GM18909 (cell line): ENCODE results near the gene ZNF860.

Source experiments
- ATAC-seq: cut with Tn5 transposase; IDR thresholded peaks from one replicate; pipeline ENCODE4 v1.9.1; 2021; ENCODE audit warnings: mild to moderate bottlenecking; ENCODE audit not compliant: unreplicated experiment, poor library complexity

Gene ZNF860

DNA sequence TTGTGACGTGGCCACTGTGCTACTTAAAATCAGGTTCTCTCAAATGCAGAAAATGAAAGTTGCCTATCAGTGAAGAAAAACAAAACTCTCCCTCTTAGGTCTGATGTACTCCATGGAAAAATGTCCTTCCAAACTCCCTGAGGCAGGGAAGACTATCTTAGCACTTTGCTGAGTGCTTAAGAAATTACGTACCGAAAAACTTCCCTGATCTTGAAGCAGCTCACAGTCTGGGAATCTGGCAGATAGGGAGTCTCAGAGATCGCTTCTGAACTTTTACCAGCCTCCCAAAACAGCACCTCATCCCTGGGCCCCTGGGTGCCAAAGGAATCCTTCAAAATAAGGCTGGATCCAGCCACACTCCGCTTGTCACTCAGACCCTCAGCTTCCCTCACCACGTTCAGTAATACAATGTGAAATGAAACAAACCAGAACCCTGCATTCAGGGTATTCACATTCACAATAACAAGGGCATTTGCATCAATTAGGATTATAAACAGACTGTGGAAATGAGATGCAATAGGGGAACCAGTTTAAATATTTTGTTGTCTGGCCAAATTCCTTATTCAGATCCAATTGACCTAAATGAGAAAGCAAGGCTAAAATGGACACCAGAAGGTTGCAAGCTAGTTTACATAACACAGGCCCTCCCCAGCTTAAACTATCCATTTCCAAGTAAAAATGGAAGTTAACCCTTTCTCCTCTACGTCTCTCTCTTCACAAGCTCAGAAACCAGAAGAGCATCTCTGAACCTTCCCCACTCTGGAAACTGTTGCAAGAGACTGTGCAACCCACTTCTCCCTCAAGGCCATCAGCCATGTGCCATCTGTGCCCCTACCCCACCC is 21.4 kb upstream of the ZNF860 start:
- ATAC-seq = peak; percentile 27

DNA sequence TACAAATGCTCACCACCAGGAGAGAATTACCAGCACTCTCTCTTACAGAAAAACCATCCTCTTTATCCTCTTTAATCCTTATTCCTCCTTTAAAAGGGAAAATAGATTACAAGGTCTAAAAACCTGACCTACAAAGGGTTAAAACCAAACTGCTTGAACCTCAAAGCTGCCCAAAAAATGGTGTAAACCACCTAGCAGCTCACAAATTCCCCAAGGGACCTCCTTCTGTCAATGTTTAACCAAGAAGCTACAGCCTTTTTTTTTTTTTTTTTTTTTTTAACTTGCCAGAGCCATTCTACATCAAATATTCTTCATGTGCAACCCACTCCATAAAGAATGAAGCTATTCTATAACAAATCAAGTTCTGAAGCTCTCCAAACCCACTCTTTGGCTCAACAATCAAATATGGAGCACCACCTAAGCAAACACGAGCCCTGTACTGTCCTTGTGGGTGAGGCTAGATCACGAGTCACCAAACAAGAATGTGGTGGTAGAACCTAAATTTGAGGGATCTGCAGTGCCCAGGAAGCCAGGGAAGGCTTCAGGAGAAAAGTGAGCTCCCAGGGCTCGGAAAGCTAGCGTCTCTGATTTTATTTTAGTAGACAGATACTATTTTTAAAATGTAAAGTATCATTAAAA is 20.6 kb upstream of the ZNF860 start:
- peak; percentile 78 for ATAC-seq

DNA sequence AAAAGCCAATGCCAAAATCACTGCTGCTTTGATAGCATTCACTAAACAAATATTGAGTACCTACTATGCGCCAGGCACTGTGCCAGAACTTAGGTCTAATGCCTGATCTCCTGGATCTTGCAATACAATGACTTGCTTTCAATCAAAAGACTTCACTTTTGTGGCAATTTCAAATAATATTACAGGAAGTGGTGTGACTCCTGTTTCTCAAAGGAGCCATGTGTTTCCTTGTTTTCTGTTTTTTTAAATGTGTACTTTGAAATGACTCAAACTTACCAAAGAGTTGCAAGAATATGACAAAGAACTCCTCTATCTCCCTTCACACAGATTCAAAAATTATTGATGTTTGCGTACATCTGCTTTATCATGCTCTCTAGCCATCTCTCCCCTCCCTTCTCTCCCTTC is 18.7 kb upstream of the ZNF860 start:
- ATAC-seq = no peak

DNA sequence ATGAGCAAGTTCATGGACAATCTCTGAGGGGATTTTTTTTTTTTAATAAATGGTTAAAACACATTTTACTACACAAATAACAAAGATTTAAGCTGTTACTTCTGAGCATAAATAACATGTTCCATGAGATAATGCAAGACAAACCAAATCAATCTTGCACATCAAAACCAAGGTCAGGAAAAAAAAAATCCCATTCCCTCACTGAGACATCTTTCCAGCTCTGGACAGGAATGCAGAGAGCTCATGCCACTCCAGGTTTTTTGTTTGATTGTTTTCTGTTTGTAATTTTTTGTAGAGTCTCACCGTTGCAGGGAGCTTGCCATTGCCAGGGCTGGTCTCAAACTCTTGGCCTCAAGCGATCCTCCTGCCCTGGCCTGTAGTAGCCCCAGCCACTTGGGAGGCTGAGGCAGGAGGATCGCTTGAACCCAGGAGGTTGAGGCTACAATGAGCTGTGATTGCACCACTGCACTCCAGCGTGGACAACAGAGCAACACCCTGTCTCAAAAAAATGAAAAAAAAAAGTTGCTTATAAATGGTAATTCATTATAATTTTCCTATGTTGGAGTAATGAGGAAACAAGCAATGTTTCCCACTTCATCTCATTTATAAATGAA is 14.5 kb upstream of the ZNF860 start:
- ATAC-seq = no peak

DNA sequence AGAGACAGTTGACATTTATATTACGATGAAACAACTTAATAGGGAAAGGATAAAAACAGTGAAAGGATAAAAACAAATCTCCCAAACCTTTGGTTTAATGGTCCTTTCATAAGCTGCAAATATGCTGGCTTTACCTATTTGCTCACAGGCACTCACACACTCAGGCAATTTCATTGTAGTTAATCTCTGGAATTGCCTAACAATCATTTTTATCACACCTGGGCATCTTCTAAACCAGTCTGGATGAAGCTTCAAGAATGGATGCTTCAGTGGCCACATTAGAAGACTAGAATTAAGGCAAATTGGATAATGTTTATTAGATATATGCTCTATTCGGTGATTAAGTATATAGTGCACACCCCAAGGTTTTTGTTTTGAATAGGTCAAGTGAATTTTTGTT is 14.0 kb upstream of the ZNF860 start:
- ATAC-seq = no peak

DNA sequence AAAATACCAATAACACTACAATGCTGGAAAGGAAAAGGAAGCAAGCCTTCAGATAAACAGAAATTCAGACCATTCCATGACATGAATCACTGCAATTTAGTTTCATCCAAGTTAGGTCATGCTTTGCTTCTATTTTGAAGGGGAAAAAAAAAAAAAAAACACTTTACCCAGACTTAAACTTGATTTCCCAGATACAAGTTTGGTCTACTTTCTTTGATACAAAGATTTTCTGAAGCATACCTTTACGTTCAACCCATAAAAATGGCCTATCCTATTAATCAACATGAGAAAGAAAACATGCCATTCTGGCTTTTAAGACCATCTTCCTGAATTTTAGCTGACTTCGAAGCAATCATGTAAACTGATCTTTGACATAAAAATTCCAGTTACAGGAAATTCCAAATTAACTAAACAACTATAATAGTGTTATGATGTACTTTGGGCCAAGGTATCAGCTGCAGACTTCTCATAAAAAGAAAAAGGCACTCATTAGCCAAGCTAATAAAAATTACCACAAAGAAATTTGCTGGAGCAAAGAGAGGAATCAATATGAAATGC is 13.1 kb upstream of the ZNF860 start:
- ATAC-seq = no peak

DNA sequence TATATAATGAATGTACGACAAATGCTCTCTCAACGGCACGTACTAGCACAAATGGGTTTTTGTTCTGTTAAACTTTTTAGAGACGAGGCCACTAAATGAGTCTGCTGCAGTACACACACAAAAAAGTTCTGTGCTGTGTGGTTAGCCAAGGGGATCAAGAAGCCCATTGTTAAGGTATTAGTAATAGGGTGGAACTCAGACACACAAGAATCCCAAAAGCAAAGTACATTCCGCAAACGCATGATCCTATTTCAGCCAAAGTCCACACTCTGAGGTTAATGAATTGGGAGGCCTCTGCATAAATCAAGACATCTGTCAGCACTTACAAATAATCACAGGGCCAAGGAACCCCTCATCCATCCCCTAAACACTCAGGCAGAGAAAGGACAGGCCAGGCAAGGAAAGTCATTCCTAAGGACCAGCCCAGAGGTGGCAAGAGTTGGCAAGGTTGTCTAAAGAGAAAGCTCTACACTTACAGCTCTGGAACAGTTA is 12.6 kb upstream of the ZNF860 start:
- no peak for ATAC-seq

DNA sequence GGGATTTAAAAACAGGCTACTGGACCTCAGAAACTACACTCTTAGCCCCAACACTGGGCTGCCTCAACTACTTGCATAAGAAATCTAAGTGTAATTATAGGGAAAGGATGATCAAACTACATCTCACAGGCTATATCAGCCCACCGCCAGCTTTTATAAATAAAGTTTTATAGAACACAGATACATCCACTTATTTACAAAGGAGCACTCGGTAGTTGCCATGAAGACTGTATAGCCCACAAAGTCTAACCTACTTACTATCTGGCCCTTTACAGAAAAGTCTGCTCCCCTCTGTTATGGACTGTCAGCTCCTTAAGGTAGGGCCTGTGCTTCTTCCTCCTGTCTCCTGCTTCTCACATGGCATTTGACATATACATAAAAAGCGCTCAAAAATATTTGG is 9.9 kb upstream of the ZNF860 start:
- ATAC-seq = no peak

DNA sequence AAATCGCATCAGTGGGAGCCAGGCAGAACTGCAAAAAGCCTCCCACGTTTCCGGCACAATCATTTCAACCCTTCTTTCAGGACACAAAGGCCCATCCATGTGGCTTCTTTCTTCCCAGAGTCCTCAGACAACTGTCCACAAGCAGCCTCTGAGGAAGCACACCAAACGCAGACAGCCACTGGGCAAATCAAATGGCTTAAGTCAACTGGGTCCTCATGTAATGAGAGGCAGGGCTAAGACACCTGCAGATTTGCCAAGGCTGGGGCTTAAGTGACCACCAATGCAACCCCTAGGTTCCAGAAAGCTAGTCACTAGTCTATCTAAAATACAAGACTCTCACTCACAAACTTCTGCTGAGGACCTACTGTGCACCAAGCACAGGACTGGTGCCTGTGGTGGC is 8.5 kb upstream of the ZNF860 start:
- ATAC-seq = no peak

DNA sequence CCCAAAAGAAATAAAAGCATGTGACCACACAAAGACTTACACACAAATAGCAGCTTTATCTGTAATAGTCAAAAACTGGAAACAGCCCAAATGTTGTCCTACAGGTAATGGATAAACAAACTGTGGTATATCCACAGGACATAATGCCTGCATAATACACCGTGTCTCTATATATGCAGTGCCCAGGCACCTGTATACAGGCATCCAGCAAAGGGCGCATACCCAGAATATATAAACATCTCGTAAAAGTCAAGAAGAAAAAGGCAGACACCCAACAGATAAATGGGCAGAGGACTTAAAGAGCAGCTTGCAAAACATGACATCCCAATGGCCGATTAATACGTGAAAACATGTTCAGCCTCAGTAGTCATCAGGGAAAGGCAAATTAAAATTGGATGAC is 7.7 kb upstream of the ZNF860 start:
- no peak for ATAC-seq

DNA sequence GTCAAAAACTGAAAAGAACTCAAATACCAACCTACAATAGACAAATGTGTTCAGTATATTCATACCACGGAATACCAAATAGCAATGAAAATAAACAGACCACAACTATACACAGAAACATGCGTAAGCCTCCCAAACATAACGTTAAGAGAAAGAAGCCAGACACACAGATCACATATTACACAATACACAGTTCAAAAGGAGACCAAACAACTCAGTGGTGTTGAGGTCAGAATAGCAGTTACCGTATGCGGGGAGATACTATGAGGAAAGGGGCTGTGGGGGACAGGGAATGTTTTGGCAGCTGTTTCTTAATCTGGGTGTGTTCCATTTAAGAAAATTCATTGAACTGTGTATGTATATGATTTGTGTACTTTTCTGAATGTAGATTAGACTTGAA is 7.1 kb upstream of the ZNF860 start:
- no peak for ATAC-seq

DNA sequence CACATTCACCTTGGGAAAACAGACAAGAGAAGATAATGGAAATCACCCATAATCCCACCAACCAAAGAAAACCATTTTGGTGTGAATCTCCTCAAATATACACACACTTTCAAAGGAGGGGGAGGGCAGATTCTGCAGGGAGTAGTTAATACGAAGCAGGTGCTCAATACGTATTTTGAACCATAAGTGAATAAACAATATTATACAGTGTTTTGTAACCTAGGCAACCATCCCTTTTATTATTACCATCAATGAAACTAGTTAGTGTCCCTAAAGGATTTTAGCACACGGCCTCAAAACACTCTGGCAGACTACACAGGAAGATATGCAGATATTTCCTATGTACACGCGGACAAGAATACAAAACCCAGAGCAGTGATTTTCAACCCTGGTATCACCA is 6.6 kb upstream of the ZNF860 start:
- ATAC-seq = no peak

DNA sequence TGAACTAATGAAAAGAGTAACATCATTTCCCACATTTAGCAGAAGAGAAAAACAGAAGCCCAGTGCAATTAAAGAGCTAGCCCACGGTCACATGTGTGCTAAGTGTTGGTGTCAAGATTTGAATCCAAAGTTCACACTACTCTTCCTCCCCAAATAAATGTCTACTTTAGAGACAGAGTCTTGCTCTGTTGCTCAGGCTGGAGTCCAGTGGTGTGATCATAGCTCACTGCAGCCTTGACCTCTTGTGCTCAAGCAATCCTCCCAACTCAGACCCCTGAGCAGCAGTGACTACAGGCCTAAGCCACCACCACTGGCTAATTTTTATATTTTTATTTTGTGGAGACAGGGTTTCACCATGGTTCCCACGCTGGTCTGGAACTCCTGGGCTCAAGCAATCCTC is 5.2 kb upstream of the ZNF860 start:
- no peak for ATAC-seq

DNA sequence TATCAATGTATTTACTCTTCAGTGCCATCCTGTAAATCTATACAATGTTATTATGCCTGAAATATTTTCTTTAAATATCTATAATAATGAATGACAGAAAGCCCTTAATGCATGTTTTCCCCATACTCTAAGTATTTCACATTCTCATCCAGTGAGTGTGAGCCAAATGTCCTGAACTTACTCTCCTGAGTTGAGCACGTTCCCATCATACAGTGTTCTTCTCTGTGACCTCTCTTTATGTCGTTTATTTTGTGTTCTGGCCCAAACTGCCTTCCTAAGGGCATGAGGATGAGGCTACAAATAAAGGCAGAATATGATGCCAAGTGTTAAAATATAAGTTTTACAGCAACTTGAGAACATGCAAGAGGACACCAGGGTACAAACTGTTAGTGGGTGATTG is 3.8 kb upstream of the ZNF860 start:
- no peak for ATAC-seq

DNA sequence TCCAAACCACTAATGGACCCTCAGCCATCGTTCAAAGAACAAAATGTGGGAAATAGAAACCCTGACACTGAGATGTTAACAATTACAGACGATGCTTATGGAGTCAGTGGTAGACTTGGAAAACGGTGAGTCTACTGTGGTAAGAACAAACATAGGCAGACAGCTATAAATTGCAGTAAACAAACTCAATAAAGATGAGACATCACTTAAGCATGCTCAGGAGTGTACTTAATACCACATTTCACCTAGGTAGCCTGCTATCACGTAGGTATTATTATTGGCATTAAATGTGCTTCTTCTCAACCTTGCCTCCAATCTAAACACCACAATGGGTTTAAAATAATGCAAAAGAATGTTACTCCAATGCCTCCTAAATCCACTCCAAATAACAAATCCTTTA is 3.0 kb upstream of the ZNF860 start:
- ATAC-seq = no peak

DNA sequence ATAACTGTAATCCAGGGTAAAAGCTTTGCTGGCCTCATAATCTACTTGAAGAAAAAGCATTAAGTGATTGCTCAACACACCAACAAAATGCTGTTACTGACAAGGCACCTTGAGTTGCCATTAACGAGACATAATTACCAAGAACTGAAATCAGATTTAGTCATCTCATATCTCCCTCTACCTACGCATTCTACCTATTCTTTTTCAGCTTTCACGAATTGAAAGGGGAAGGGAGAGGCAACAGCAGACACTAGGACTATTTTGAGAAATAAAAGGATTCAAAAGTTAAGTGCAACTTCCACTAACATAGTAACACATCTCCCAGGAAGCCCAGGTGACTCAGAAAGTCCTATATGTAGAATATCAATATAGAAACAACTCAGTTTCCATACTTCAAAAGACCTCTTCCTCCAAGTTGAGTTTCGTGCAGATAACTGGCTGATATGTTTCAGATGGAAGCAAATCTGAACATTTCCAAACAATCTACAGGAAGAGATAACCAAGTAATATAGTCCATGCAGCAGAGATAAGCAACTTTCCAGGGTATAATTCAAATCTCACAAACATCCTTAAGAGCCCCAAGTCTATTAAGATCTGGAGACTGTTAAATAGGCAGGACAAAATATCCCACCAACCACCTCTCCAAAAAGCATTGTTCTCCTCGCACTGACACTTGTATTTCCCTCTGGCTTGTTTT is 2.4 kb upstream of the ZNF860 start:
- ATAC-seq = no peak

DNA sequence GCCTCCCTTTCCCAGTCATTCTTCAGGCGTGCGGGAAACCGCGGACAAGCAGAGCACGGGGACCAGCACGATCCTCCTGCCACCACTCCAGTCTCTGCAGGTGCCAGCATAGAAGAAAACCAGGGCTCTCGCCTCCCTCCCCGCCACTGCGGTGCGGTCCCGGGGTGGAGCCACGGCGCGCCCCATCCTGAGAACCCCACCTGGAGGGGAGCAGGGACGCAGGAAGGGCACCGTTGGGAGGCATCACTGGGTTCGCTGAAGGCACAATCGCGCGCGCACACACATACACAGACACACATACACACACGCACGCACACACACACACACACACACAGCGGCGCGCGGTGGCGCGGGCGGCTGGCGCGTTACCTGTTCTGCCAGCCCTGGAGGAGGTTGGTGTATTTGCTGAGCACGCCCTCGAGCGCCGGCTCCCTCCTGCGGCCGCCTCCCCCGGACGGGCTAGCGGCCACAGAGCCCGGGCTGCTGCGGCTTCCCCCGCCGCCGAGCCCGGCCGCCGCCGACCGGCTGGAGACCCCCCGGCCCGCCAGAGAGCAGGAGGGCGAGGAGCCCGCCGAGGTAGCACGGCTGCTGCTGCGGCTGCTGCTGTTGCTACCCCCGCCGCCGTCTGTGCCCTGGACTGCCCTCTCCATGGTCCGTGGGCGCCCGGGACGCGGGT is 882 bp upstream of the ZNF860 start:
- peak; percentile 62 for ATAC-seq

DNA sequence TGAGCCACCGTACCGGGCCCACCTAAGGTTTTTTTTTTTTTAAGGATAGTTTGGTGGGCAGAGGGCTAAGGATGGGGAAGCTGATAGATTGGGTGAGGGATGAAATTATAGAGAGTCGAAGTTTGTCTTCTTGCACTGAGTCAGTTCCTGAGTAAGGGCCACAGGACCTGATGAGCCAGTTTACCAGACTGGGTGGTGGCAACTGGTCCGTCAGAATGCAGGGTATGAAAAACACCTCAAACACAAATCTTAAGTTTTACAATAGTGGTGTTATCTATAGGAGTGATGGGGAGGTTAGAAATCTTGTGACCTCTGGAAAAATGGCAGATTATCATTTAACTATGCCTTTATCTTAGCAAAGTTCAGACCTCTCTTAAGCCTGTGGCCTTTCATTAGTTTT is 2.8 kb downstream of the ZNF860 start:
- no peak for ATAC-seq

DNA sequence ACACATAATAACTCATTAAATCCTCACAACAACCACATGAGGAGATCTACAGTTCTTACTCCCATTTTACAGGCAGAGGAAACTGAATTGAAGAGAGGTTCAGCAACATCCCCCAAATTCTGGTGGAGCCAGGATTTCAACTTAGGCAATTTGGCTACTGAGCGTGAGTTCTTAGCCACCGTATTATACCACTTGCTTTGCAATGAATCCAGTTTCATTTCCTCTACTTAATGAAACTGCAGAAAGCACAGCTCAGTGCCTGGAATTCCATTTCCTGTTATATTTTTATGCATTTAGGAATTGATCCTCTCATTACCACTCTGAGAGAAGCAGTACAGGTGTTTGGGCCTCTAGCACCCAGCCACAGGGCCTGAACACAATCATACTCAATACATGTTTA is 4.3 kb downstream of the ZNF860 start:
- no peak for ATAC-seq

DNA sequence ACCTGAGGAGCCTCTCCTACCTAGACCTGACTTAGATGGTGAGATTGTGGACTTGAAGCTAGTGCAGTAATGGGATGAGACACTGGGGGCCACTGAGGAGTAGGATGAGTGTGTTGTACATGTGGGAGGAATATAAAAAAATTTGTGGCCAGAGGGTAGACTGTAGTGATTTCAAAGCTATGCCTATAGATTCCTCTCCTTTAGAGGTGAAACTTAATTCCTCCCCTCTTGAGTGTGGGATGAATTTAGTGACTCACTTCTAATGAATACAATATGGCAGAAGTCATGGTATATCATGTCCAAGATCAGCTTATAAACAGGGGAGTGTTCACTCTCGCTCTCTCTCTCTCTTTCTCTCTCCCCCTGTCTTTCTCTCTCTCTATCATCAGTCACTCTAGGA is 6.7 kb downstream of the ZNF860 start:
- no peak for ATAC-seq
